Activated CD8-positive, alpha-beta memory T cell treated with anti-CD3 and anti-CD28 coated beads for 36 hours (primary cell): ENCODE measurements around the gene ITSN1. TPM values are rescaled to one million over a fixed set of nuclear protein-coding genes. Genes with fewer than 3 reads are reported as not detected.

Experiments
- CTCF ChIA-PET: fragments of 350-600 bp; sonication (Branson Sonifier 250); formaldehyde crosslinking; loops from one replicate; lab custom pipeline; 2021; ENCODE audit warnings: antibody characterized with exemption; lab: Charles Lee
- POLR2A ChIA-PET: fragments of 350-600 bp; sonication (Branson Sonifier 250); formaldehyde crosslinking; loops from one replicate; lab custom pipeline; 2021; ENCODE audit warnings: antibody characterized with exemption; lab: Charles Lee
- total RNA-seq, 2 experiments: library from RNA; stranded (reverse); gene quantifications; one replicate each; pipeline ENCODE4 v1.2.3, GENCODE V29; 2021

ITSN1 gene
- total RNA-seq, 2 experiments from 2014 or later: 4.8 TPM

GRCh38 chr21:33789697-33790096, 147.4 kb downstream of the ITSN1 start:
- POLR2A ChIA-PET: no interaction called here
- CTCF ChIA-PET: no interaction called here

GRCh38 chr21:33791073-33791472, 148.8 kb downstream of the ITSN1 start:
- ChIA-PET CTCF (no interaction called here), POLR2A (no interaction called here)

- POLR2A ChIA-PET: no interaction called here
Observed at GRCh38 chr21:33794596-33794995, 152.3 kb downstream of the ITSN1 start.

GRCh38 chr21:33797565-33797964, 155.3 kb downstream of the ITSN1 start:
- ChIA-PET CTCF (no interaction called here), POLR2A (no interaction called here)

More at GRCh38 chr21:33794596-33794995, 152.3 kb downstream of the ITSN1 start:
- CTCF ChIA-PET: no interaction called here

- POLR2A ChIA-PET: no interaction called here
- CTCF ChIA-PET: interaction anchor here (1.3 kb wide), 1 partner anchor 96 kb away, joined by 3 read pairs; no protein-coding TSS in a partner anchor
Observed at GRCh38 chr21:33799378-33800090, 157.2 kb downstream of the ITSN1 start.

- ChIA-PET POLR2A (no interaction called here), CTCF (no interaction called here)
Observed at GRCh38 chr21:33800753-33801423, 158.6 kb downstream of the ITSN1 start.

GRCh38 chr21:33801424-33802405, 159.4 kb downstream of the ITSN1 start:
- ChIA-PET CTCF (no interaction called here), POLR2A (no interaction called here)

- ChIA-PET POLR2A (no interaction called here), CTCF (no interaction called here)
Observed at GRCh38 chr21:33802481-33802880, 160.2 kb downstream of the ITSN1 start.

GRCh38 chr21:33808715-33809367, 166.5 kb downstream of the ITSN1 start:
- CTCF ChIA-PET: no interaction called here
- POLR2A ChIA-PET: no interaction called here

GRCh38 chr21:33810766-33811165, 168.5 kb downstream of the ITSN1 start:
- ChIA-PET CTCF (no interaction called here), POLR2A (no interaction called here)

- POLR2A ChIA-PET: no interaction called here
Observed at GRCh38 chr21:33811167-33812010, 169.1 kb downstream of the ITSN1 start.

GRCh38 chr21:33813832-33814365, 171.6 kb downstream of the ITSN1 start:
- CTCF ChIA-PET: no interaction called here
- POLR2A ChIA-PET: no interaction called here

More at GRCh38 chr21:33811167-33812010, 169.1 kb downstream of the ITSN1 start:
- CTCF ChIA-PET: interaction anchor here (0.6 kb wide), 1 partner anchor 13 kb away, joined by 3 read pairs; no protein-coding TSS in a partner anchor

- CTCF ChIA-PET: no interaction called here
- POLR2A ChIA-PET: no interaction called here
Observed at GRCh38 chr21:33815143-33815707, 172.9 kb downstream of the ITSN1 start.

GRCh38 chr21:33816174-33816573, 173.9 kb downstream of the ITSN1 start:
- CTCF ChIA-PET: no interaction called here
- POLR2A ChIA-PET: no interaction called here

- CTCF ChIA-PET: no interaction called here
- POLR2A ChIA-PET: no interaction called here
Observed at GRCh38 chr21:33817138-33817537, 174.8 kb downstream of the ITSN1 start.

GRCh38 chr21:33817663-33818451, 175.6 kb downstream of the ITSN1 start:
- ChIA-PET CTCF (no interaction called here), POLR2A (no interaction called here)

- CTCF ChIA-PET: no interaction called here
- POLR2A ChIA-PET: no interaction called here
Observed at GRCh38 chr21:33820230-33820770, 178.0 kb downstream of the ITSN1 start.
